HG02610 (cell line): Measurements from ENCODE around the gene CUTA.

ENCODE experiments used
- ATAC-seq: cut with Tn5 transposase; IDR thresholded peaks from one replicate; pipeline ENCODE4 v1.9.1; 2021; ENCODE audit warnings: mild to moderate bottlenecking, moderate library complexity; ENCODE audit not compliant: unreplicated experiment

The CUTA gene

DNA sequence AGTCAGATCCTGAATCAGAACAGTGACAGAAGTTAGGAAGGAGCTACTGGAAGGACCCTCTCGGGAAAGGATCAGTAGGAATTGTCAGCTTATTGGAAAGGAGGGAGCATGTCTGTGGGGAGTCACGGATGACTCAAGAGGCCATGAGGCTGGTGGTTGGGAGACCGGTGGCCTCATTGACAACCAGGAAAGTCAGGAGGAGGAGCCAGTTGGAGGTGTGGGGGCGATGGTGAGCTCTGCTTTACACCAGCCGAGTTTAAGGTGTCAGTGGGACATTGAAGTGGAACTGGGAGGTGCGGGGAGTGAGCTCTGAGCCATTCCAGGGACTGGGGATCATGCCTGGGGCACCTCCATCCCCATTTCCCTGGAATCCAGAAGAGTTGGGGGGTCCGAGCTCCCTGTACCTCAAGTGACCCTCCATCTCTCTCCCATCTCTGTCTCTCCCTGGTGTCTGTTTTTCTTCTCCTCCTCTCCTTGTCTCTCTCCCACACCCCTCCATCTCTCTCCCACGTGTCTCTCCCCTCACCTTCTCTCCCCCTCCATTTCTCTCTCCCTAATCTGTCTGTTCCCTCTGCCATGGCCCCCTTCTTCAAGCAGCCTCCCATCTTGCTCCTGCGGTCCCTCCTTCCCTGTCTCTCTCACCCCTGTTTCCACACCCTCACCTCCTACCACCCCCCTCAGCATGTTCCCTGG lies 22.2 kb upstream of the CUTA start:
- no peak for ATAC-seq

DNA sequence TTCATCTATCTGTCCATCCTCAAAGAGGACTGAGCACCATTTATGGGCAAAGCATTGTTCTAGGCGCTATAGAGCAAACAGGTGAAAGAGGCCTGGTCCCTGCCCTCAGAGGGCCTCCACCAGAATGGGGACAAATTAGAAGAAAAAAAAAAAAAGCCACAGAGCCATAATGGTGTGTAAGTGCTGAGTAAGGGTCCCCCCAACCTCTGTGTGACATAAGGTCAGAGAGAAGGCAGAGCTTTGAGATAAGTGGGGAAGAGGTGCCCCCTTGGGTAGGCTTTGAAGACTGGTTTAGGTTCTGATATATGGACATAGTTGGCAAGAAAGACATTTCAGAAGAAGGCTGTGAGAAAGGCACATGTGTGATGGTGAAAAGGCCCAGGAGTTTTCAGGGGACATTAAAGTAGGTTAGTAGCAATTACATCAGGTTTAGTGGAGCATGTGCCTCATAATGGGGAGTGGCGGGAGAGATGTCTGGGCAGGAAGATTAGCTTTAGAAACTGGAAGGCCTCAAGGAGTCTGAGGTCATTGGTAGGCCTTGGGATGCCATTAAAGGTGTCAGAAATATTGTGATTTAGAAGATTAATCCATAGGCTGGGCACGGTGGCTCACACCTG lies 21.2 kb upstream of the CUTA start:
- ATAC-seq, result no peak

GRCh38 chr6:33437666-33438065 lies 19.8 kb upstream of the CUTA start:
- ATAC-seq, result no peak

GRCh38 chr6:33434961-33435360 lies 17.1 kb upstream of the CUTA start:
- no peak for ATAC-seq

DNA sequence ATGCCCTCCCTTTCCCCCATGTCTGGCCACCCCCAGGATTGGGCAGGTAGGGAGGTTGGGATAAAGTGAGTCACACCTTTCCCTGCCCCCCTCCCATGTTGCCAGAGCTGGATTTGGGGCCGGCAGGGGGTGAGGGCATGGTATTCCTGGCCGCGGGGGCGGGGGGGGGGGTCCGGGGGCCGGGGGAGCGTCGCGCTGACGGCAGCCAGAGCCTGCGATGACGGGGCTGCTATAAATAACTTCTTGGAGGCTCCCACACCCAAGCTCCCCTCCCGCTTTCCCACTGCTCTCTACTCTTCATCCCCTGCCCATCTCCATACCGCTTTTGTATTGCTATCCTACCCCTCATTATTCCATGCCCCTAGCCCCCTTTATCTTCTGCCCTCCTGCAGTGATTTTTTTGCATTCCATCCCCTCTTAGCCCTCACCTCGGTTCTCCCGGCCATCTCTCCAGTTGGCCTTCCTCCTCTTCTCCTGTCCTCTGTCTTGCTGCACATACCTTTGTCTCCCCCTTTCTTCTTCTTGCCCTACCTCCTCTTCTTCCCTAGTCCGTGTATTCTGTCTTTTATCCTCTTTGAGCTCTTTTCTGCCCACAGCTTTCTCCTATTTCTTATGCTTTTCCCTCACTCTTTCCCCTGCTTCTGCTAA lies 15.8 kb upstream of the CUTA start:
- no peak for ATAC-seq

DNA sequence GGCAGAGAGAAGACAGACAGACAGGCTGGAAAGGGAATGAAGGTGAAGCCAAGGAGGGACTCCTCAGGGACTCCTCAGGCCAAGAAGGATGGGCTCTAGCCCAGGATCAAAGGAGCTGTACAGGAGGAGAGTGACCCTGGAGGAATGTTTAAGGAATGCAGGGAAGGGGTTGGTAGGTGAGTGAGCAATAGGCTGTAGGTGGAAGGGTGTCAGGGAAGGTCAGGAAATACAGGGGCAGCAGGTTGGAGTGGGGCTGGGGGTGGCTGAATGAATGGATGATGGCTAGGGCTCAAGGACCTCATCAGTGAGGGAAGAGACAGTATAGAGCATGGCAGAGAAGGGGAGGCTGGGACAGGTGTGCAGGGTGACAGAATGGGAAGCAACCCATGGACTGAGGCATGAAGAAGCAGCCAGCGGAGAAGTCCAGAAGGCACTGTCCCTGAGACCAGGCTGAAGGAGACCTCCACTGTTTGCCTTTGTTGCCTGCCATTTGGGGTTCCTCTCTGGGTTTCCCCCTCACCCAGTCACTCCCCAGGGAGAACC lies 15.2 kb upstream of the CUTA start:
- ATAC-seq, result no peak

DNA sequence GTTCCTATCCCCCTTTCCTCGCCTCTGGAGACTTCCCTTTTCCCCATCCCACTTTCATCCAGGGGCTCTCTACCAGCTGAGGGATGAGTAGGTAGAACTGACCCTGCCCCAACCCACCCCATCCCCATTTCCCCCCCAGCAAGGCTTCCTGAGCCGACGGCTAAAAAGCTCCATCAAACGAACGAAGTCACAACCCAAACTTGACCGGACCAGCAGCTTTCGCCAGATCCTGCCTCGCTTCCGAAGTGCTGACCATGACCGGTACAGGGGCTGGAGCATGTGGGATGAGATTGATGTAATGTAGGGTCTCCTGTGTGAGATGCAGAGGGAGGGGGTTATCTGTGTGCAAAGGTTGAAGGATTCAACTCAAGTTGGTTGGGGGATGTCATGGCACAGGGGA lies 14.6 kb upstream of the CUTA start:
- ATAC-seq, result no peak

DNA sequence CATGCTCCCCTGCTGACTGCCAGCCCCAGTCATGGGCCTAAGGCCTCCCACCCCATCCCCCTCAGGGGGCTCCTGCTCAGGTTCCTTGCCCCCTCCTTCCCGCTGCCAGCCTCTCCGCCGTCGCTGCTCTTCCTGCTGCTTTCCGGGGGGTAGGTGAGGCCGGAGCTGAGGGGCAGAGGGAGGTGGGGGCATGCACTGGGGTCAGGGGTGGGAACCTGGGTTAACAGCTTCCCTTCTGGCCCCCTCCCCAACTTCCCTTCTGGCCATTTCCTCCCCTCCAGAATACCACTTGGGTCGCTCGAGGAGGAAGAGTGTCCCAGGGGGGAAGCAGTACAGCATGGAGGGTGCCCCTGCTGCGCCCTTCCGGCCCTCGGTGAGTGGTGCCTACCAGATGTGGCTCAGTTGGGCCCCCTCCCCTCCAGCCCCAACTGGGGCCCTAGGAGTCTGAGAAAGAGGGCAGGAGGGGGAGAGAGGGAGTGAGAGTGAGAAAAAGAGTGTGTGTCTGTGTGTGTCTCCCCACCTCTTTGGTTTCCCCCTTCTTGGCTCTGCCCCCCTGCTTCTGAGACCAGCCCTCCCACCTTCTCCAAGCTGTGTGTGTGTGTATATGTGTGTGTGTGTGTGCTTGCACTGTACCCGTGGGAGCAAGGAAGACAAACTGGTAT lies 14.1 kb upstream of the CUTA start:
- ATAC-seq, result no peak

DNA sequence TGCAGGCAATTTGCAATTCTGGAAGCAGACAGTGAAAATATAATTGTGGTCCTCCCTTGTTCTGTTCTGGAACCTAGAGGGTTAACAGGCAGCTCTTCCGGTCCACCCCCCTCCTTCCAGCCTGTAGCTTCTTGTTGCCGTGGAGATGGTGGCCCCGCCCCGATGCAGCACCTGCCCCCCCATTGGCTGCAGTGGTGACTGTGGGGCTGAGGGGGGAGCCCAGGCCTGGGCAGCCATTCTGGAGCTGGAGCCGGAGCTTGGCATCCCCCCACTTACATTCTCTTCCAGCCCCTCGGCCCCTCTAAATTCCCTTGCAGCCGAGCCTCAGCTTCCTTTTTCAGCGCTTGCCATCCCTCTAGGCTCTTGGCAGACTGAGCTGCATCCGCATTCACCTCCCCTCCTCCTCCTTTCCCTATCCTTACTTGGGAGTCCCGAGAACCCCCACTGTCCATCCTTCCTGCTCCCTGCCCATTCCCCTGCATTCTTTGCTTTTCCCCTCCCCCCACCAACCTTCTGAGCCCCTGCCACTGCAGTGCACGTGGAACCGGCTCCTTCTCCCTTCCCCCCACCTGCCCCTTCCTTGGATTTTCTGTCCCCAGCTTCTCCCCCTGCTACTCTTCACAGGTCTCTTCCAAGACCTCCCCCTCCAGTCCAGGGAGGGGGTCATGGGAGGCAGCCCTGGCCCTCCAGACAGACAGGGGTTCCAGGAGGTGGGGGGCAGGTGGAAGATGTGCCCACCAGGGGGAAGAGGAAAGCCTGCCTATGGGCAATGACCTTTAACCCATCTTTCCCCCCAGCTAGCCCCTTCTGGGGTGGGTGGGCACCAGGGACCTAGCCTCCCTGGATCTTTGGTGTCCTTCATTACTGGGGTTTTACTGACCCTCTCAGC lies 13.3 kb upstream of the CUTA start:
- ATAC-seq, result peak; percentile 42

DNA sequence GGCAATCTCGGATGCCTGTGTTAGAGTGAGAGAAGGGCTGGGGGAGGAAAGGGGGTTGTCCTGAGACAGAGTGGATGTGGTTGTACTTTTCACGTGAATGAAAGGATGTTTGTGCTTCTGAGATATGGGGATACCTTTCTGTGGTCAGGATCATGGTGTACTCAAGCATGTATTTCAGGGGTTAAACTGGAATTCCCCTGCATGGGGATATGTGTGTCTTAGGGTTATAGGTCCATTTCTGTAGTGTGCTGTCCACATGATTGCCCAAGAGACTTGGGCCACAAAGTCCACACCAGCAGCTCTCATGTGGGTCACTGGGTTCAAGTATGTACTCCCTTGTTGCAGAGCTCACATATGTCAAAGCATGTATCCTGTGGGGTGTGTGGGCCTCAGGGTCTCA lies 12.4 kb upstream of the CUTA start:
- no peak for ATAC-seq

GRCh38 chr6:33429750-33430052 lies 11.8 kb upstream of the CUTA start:
- no peak for ATAC-seq

GRCh38 chr6:33428966-33429749 lies 11.3 kb upstream of the CUTA start:
- ATAC-seq, result no peak

DNA sequence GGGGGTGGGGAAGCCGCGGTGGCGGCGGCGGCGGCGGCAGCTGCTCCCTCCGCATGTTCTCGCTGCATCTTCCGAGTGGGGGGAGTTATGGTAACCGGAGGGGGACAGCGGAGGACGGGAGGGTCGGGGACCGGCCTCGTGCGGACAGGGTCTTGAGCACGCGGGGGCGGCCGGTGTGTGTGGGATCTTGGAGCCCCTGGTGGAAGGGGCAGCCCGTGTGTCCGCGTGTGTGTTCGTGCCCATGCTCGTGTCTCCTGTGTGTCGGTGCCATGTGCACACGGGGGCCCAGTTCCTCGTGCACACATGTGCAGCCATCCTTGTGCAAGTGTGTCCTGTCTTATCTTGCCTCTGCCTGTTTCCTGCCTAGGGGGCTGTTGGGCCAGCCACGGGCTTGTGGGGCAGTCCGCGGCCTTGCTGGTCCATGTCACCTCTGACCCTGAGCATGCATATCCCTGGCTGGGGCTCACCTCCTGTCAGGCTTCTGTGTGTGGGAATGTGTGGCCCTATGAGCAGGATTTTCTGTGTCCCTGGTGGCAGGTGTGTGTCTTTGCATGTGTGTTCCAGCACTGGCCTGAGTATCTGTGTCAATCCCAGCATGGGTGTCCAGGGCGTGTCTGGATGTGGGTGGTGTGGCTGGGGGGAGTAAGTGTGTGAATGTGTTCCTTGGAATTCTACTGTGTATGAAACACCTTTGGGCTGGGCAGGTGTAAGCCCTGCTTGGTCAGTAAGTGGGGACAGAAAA lies 10.5 kb upstream of the CUTA start:
- no peak for ATAC-seq

GRCh38 chr6:33427585-33428223 lies 9.8 kb upstream of the CUTA start:
- no peak for ATAC-seq

DNA sequence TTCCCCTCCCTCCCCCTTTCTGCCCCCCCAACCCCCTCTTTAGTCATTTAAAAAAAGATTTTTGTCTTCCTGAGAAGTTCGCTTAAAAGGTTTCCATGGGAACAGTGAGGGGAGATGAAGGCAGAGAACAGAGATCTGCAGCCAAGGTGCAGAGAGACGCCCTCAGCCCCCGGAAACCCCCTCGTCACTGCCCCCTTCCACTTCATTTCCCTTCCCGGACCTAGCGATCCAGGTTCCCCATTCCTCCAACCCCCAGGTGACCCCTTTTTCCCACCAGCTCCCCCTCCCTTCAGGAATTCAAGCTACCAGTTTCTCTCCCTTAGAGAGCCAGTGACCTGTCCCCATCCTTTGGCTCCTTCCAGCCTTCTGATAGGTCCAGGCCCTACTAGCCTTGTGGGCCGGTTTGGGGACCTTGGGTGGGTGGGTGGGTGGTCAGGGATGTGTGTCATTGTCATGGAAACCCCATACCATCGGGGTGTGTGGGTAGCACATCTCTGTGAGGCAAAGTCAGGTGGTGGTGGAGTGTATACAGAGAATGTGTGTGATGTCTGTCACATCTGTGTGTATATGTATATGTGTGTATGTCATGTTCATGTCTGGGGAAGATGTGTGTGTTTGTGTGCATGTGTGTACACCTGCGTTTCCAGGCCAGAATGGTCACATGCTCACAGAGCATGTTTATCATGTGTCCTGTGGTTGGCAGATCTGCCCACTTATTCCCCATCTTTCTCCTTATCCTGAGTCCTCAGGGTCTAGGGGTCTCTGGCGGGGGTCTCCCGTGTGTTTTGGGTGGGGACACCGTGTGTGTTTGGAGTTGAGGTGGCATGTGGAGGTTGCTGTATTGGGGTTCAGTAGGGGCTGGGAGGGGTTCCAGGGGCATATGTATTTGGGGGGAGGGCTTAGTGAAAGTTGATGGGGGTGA lies 8.9 kb upstream of the CUTA start:
- no peak for ATAC-seq

DNA sequence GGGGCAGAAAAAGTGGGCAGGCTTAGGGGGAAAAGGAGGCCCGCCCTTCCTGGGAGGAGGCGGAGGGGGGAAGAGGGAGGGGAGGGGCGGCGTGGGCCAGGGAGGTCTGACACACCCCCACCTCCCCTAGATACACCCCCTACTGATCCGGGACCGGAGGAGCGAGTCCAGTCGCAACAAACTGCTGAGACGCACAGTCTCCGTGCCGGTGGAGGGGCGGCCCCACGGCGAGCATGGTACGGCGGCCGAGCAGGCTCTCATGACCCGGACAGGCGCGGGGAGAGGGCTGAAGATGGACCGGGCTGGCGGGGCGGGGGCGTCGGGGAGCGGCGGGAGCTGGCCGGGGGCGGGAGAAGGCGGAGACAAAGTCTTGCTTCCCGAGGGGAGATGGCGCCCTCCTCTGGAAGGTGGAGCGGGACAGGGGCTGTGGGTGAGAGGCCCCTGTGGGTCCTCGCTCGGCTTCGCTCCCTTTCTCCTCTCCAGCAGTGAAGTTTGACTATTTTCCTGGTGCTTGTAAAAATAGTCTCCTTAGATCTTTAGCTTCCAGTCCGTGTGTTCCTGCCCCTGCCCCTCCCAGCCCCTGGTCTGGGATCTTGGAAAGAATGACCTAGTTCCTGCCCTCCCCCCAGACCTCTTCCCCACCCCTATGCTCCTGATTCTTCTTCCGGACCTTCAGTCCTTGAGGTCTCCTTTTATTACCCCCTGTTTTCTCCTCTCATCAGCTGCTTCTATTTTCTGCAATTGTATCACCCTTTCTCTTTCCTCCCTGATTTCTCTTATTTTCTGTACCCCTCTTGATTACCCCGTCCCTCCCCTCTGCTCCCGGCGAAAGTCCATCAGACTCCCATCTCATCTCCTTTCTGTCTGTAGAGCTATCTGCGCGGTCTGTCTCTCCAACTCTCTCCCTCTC lies 8.0 kb upstream of the CUTA start:
- no peak for ATAC-seq
